ENCODE measurements around the gene DBT. TPM values are rescaled to one million over a fixed set of nuclear protein-coding genes. Genes with fewer than 3 reads are reported as not detected.
A peak's percentile ranks its signal among the peaks of the same experiment; 100 is the strongest.
"Not testable (repeated sequence)": the region's sequence is repeated elsewhere in the genome, so short reads cannot be mapped to it uniquely, and the experiment has no call there.

Gene DBT
- total and polyA plus RNA-seq, 2 of the 8 experiments (the other 6 are each of a cell fraction or from before 2014, with no cell fraction given): 3.3 to 24.6 TPM

- not testable (repeated sequence) for H3K79me2 ChIP-seq (ENCODE audit: control insufficient read depth in 1 of 2, insufficient read depth in 2 of 2, low read length in 2 of 2); H2BK120ac ChIP-seq (replicated peaks; ENCODE audit: low read depth, low read length); H3K18ac ChIP-seq (ENCODE audit: extremely low read depth, low read length); H3K4ac ChIP-seq (replicated peaks; ENCODE audit: insufficient read length, low read depth, low read length); H2BK15ac ChIP-seq (ENCODE audit: low read length); H3K79me1 ChIP-seq (ENCODE audit: low read depth, low read length); H2AFZ ChIP-seq (ENCODE audit: low read length); H3K4me3 ChIP-seq (ENCODE audit: extremely low read depth in 1 of 4, insufficient read depth in 2 of 4, low read depth in 3 of 4, low read length in 4 of 4); H3K23ac ChIP-seq (ENCODE audit: insufficient read length); H3K9me3 ChIP-seq (ENCODE audit: insufficient read depth in 2 of 2, low read depth in 1 of 2, low read length in 1 of 2); H4K91ac ChIP-seq (replicated peaks; ENCODE audit: insufficient read length, low read length); H3K27ac ChIP-seq (ENCODE audit: low read depth, low read length); H2BK12ac ChIP-seq (ENCODE audit: low read depth, low read length); H3K23me2 ChIP-seq (ENCODE audit: low read depth, low read length); H2AK5ac ChIP-seq (ENCODE audit: low read depth, low read length); H2BK5ac ChIP-seq (ENCODE audit: low read depth, low read length); H4K8ac ChIP-seq (ENCODE audit: extremely low read depth, insufficient read depth, low read length); H4K5ac ChIP-seq (ENCODE audit: insufficient read length, low read depth, low read length); H3K14ac ChIP-seq (ENCODE audit: insufficient read length); H2BK20ac ChIP-seq (ENCODE audit: low read length); H3K4me1 ChIP-seq (replicated peaks in 1 of 4; ENCODE audit: control insufficient read depth in 3 of 4, insufficient read depth in 4 of 4, low read length in 3 of 4); H4K20me1 ChIP-seq (replicated peaks in 1 of 2; ENCODE audit: control insufficient read depth in 1 of 2, insufficient read depth in 2 of 2, low read length in 2 of 2); FAIRE-seq; H3K4me2 ChIP-seq (ENCODE audit: insufficient read depth in 1 of 2, low read depth in 2 of 2, low read length in 2 of 2); H3K56ac ChIP-seq (replicated peaks; ENCODE audit: insufficient read length, low read depth, low read length); H3K9ac ChIP-seq (replicated peaks in 1 of 4; ENCODE audit: extremely low read depth in 1 of 4, low read depth in 3 of 4, low read length in 3 of 4); H3K27me3 ChIP-seq (replicated peaks in 1 of 4; ENCODE audit: control insufficient read depth in 3 of 4, extremely low read depth in 1 of 4, insufficient read depth in 3 of 4, low read length in 3 of 4)
- CTCF ChIA-PET (ENCODE audit: partially characterized antibody): interaction anchor here (1.8 kb wide), 1 partner anchor 261 kb away, joined by 5 read pairs; no protein-coding TSS in a partner anchor
- POLR2A ChIA-PET (ENCODE audit: partially characterized antibody): interaction anchor here (0.7 to 1.2 kb wide), 4 partner anchors 10 to 152 kb away, joined by 3 read pairs; no protein-coding TSS in a partner anchor
- peaks cover 0 to 17% (median 9%) of the 10 kb centered on the region in 4 experiments; a peak in 6 of 8 replicates for H3K36me3 ChIP-seq (ENCODE audit: control insufficient read depth in 2 of 4, insufficient read depth in 4 of 4, low read length in 3 of 4)
- peak in 1 of 2 experiments; percentile 53 for DNase-seq (ENCODE audit: low read depth in 1 of 2, low spot score in 2 of 2)
- TF ChIP-seq RBBP5 (IDR thresholded peaks at IDR 0.05; ENCODE audit: borderline replicate concordance, low read depth, low read length) (0 out of 2 replicates have a peak, but pooled peaks have one; percentile 39), YY1 (IDR thresholded peaks at IDR 0.05; ENCODE audit: low read depth, low read length) (peak; percentile 85)
- 73% methylated on average over 5 of the region's 6 CpGs; no CpG with 5 or more reads in 1 of the 2 experiments for WGBS, 2 experiments (ENCODE audit: extremely low coverage in 1 of 2, insufficient coverage in 1 of 2, insufficient read length in 1 of 2, insufficient replicate concordance in 2 of 2, low coverage in 1 of 2, low lambda C conversion rate in 2 of 2, missing lambda C conversion rate in 1 of 2)
These were observed 49.6 kb downstream of the DBT start for GRCh38 chr1:100200060-100200459.

Measured in H1 (cell line).